ENCODE data around the gene KLHL40.

Gene KLHL40

GRCh38 chr3:42668793-42669217, 16.5 kb upstream of the KLHL40 start:
- intact Hi-C loops (cut with micrococcal nuclease) = no loop called here
- H3K4me1 Mint-ChIP-seq (ENCODE audit: low read depth) = peaks cover 21% of the 10 kb centered on the region
- H3K4me3 Mint-ChIP-seq = no peak overlapping the region
- no peak overlapping the region for H3K27ac Mint-ChIP-seq
- peaks cover 17% of the 10 kb centered on the region for H3K9me3 Mint-ChIP-seq
- H3K36me3 Mint-ChIP-seq (ENCODE audit: low read depth) = peaks cover 9% of the 10 kb centered on the region
- H3K27me3 Mint-ChIP-seq = peaks cover 10% of the 10 kb centered on the region

GRCh38 chr3:42670051-42670576, 15.2 kb upstream of the KLHL40 start:
- no peak overlapping the region for H3K27ac Mint-ChIP-seq
- H3K4me3 Mint-ChIP-seq = no peak overlapping the region
- peaks cover 11% of the 10 kb centered on the region for H3K27me3 Mint-ChIP-seq
- peaks cover 22% of the 10 kb centered on the region for H3K9me3 Mint-ChIP-seq
- H3K36me3 Mint-ChIP-seq (ENCODE audit: low read depth) = no peaks in the 10 kb centered on the region
- peaks cover 21% of the 10 kb centered on the region for H3K4me1 Mint-ChIP-seq (ENCODE audit: low read depth)
- intact Hi-C loops (cut with micrococcal nuclease) = no loop called here

GRCh38 chr3:42670670-42671069, 14.7 kb upstream of the KLHL40 start:
- no peak overlapping the region for H3K4me3 Mint-ChIP-seq
- H3K4me1 Mint-ChIP-seq (ENCODE audit: low read depth) = peaks cover 21% of the 10 kb centered on the region
- H3K9me3 Mint-ChIP-seq = peaks cover 22% of the 10 kb centered on the region
- peaks cover 11% of the 10 kb centered on the region for H3K27me3 Mint-ChIP-seq
- H3K27ac Mint-ChIP-seq = no peak overlapping the region
- no peaks in the 10 kb centered on the region for H3K36me3 Mint-ChIP-seq (ENCODE audit: low read depth)
- intact Hi-C loops (cut with micrococcal nuclease) = no loop called here

- Mint-ChIP-seq H3K9me3 (peaks cover 37% of the 10 kb centered on the region), H3K36me3 (ENCODE audit: low read depth) (no peaks in the 10 kb centered on the region), H3K4me3 (no peak overlapping the region), H3K27ac (peak overlapping the region; percentile 37), H3K4me1 (ENCODE audit: low read depth) (peaks cover 21% of the 10 kb centered on the region), H3K27me3 (peaks cover 14% of the 10 kb centered on the region)
- intact Hi-C loops (cut with micrococcal nuclease) = no loop called here
Observed at GRCh38 chr3:42672515-42672914, 12.8 kb upstream of the KLHL40 start.

GRCh38 chr3:42673082-42673481, 12.3 kb upstream of the KLHL40 start:
- Mint-ChIP-seq H3K4me3 (no peak overlapping the region), H3K36me3 (ENCODE audit: low read depth) (no peaks in the 10 kb centered on the region), H3K4me1 (ENCODE audit: low read depth) (peaks cover 21% of the 10 kb centered on the region), H3K9me3 (peaks cover 43% of the 10 kb centered on the region), H3K27me3 (peaks cover 12% of the 10 kb centered on the region), H3K27ac (peak overlapping the region; percentile 37)
- intact Hi-C loops (cut with micrococcal nuclease) = no loop called here

- Mint-ChIP-seq H3K9me3 (peaks cover 45% of the 10 kb centered on the region), H3K27ac (no peak overlapping the region), H3K36me3 (ENCODE audit: low read depth) (no peaks in the 10 kb centered on the region), H3K4me1 (ENCODE audit: low read depth) (peaks cover 24% of the 10 kb centered on the region), H3K4me3 (no peak overlapping the region), H3K27me3 (peaks cover 10% of the 10 kb centered on the region)
- intact Hi-C loops (cut with micrococcal nuclease) = no loop called here
Observed at GRCh38 chr3:42674146-42674545, 11.2 kb upstream of the KLHL40 start.

GRCh38 chr3:42675909-42676308, 9.4 kb upstream of the KLHL40 start:
- H3K27ac Mint-ChIP-seq = no peak overlapping the region
- peaks cover 45% of the 10 kb centered on the region for H3K9me3 Mint-ChIP-seq
- H3K27me3 Mint-ChIP-seq = peaks cover 10% of the 10 kb centered on the region
- H3K4me1 Mint-ChIP-seq (ENCODE audit: low read depth) = peaks cover 34% of the 10 kb centered on the region
- H3K4me3 Mint-ChIP-seq = no peak overlapping the region
- intact Hi-C loops (cut with micrococcal nuclease) = no loop called here
- no peaks in the 10 kb centered on the region for H3K36me3 Mint-ChIP-seq (ENCODE audit: low read depth)

- intact Hi-C loops (cut with micrococcal nuclease) = no loop called here
- H3K9me3 Mint-ChIP-seq = peaks cover 32% of the 10 kb centered on the region
- peaks cover 17% of the 10 kb centered on the region for H3K4me1 Mint-ChIP-seq (ENCODE audit: low read depth)
- no peak overlapping the region for H3K4me3 Mint-ChIP-seq
- H3K27ac Mint-ChIP-seq = no peak overlapping the region
- H3K27me3 Mint-ChIP-seq = peaks cover 16% of the 10 kb centered on the region
- H3K36me3 Mint-ChIP-seq (ENCODE audit: low read depth) = no peaks in the 10 kb centered on the region
Observed at GRCh38 chr3:42678447-42678846, 6.9 kb upstream of the KLHL40 start.

GRCh38 chr3:42680271-42680670, 5.1 kb upstream of the KLHL40 start:
- H3K36me3 Mint-ChIP-seq (ENCODE audit: low read depth) = no peaks in the 10 kb centered on the region
- peaks cover 18% of the 10 kb centered on the region for H3K4me1 Mint-ChIP-seq (ENCODE audit: low read depth)
- intact Hi-C loops (cut with micrococcal nuclease) = no loop called here
- peaks cover 23% of the 10 kb centered on the region for H3K9me3 Mint-ChIP-seq
- H3K27me3 Mint-ChIP-seq = peaks cover 23% of the 10 kb centered on the region
- H3K4me3 Mint-ChIP-seq = no peak overlapping the region
- H3K27ac Mint-ChIP-seq = no peak overlapping the region

- H3K9me3 Mint-ChIP-seq = peaks cover 23% of the 10 kb centered on the region
- peaks cover 28% of the 10 kb centered on the region for H3K27me3 Mint-ChIP-seq
- H3K4me3 Mint-ChIP-seq = no peak overlapping the region
- peaks cover 20% of the 10 kb centered on the region for H3K4me1 Mint-ChIP-seq (ENCODE audit: low read depth)
- no peak overlapping the region for H3K27ac Mint-ChIP-seq
- intact Hi-C loops (cut with micrococcal nuclease) = no loop called here
- no peaks in the 10 kb centered on the region for H3K36me3 Mint-ChIP-seq (ENCODE audit: low read depth)
Observed at GRCh38 chr3:42680806-42681205, 4.5 kb upstream of the KLHL40 start.

- Mint-ChIP-seq H3K4me3 (no peak overlapping the region), H3K4me1 (ENCODE audit: low read depth) (peaks cover 25% of the 10 kb centered on the region), H3K9me3 (peaks cover 16% of the 10 kb centered on the region), H3K36me3 (ENCODE audit: low read depth) (no peaks in the 10 kb centered on the region), H3K27ac (no peak overlapping the region), H3K27me3 (peaks cover 31% of the 10 kb centered on the region)
- intact Hi-C loops (cut with micrococcal nuclease) = no loop called here
Observed at GRCh38 chr3:42681361-42682038, 3.8 kb upstream of the KLHL40 start.

GRCh38 chr3:42682301-42683070, 2.9 kb upstream of the KLHL40 start:
- peaks cover 36% of the 10 kb centered on the region for H3K27me3 Mint-ChIP-seq
- peaks cover 8% of the 10 kb centered on the region for H3K9me3 Mint-ChIP-seq
- H3K4me1 Mint-ChIP-seq (ENCODE audit: low read depth) = peaks cover 25% of the 10 kb centered on the region
- intact Hi-C loops (cut with micrococcal nuclease) = no loop called here
- H3K36me3 Mint-ChIP-seq (ENCODE audit: low read depth) = no peaks in the 10 kb centered on the region
- H3K4me3 Mint-ChIP-seq = no peak overlapping the region
- H3K27ac Mint-ChIP-seq = no peak overlapping the region

- intact Hi-C loops (cut with micrococcal nuclease) = no loop called here
Observed at GRCh38 chr3:42683875-42684598, 1.3 kb upstream of the KLHL40 start.

More at GRCh38 chr3:42683875-42684598, 1.3 kb upstream of the KLHL40 start:
- no peaks in the 10 kb centered on the region for H3K9me3 Mint-ChIP-seq
- peak overlapping the region; percentile 21 for H3K27ac Mint-ChIP-seq
- H3K27me3 Mint-ChIP-seq = peaks cover 37% of the 10 kb centered on the region
- H3K4me1 Mint-ChIP-seq (ENCODE audit: low read depth) = peaks cover 23% of the 10 kb centered on the region
- no peaks in the 10 kb centered on the region for H3K36me3 Mint-ChIP-seq (ENCODE audit: low read depth)
- H3K4me3 Mint-ChIP-seq = no peak overlapping the region
